Gastrocnemius medialis (tissue), 4 donors: ENCODE results near the gene MAGI1. TPM values are rescaled to one million over a fixed set of nuclear protein-coding genes. Genes with fewer than 3 reads are reported as not detected.

Source experiments
- ATAC-seq, 2 donors: fragments of 150-250 bp; one replicate each; pipeline ENCODE4 v1.9.1; 2016
- DNase-seq, 2 donors: peaks; one replicate each; pipeline ENCODE4 v3.0.0-alpha.2; 2019
- H3K27ac ChIP-seq, 4 donors: fragments of 200-600 bp; sonication (generic); 1 replicate in 1 of 4; 2 replicates in 3 of 4; pipeline ENCODE4 v1.5.1; 2016 to 2018; ENCODE audit warnings: mild to moderate bottlenecking in 2 of 4, moderate library complexity in 1 of 4
- H3K27me3 ChIP-seq, 3 donors: fragments of 200-600 bp; sonication (generic) in 2 of 3; 1 replicate in 1 of 3; 2 replicates in 2 of 3; pipeline versions ENCODE4 v1.5.1 to v1.6.0; 2016 to 2019; ENCODE audit warnings: mild to moderate bottlenecking in 1 of 3, moderate library complexity in 1 of 3
- H3K36me3 ChIP-seq, 2 donors: fragments of 200-600 bp; sonication (generic) in 1 of 2; one replicate each; pipeline ENCODE4 v1.5.1; 2017 to 2018
- H3K4me1 ChIP-seq, 2 donors: fragments of 200-600 bp; sonication (generic) in 1 of 2; one replicate each; pipeline ENCODE4 v1.5.1; 2016 to 2017; ENCODE audit warnings: mild to moderate bottlenecking in 2 of 2
- H3K4me3 ChIP-seq, 4 donors: fragments of 200-600 bp; sonication (generic) in 3 of 4; 1 replicate in 1 of 4; 2 replicates in 3 of 4; pipeline ENCODE4 v1.5.1; 2016 to 2019; ENCODE audit warnings: mild to moderate bottlenecking in 2 of 4
- H3K9me3 ChIP-seq, 3 donors: fragments of 200-600 bp; sonication (generic) in 2 of 3; 1 replicate in 1 of 3; 2 replicates in 2 of 3; pipeline ENCODE4 v1.5.1; 2016 to 2019
- CTCF ChIP-seq, 5 experiments: fragments of 450-650 bp in 3 of 5; fragments of 200-600 bp in 2 of 5; sonication (generic) in 2 of 5; IDR thresholded peaks in 4 of 5; conservative IDR thresholded peaks in 1 of 5; 1 replicate in 4 of 5; 2 replicates in 1 of 5; pipeline ENCODE4 v1.5.1; 2016 to 2019; ENCODE audit warnings: antibody characterized with exemption in 5 of 5, mild to moderate bottlenecking in 3 of 5, moderate library complexity in 3 of 5
- POLR2A ChIP-seq, 2 donors: fragments of 450-650 bp; IDR thresholded peaks; one replicate each; pipeline ENCODE4 v1.6.1; 2017; ENCODE audit warnings: antibody characterized with exemption in 2 of 2, mild to moderate bottlenecking in 2 of 2, moderate library complexity in 2 of 2
- in situ Hi-C, 4 donors: fragments of 200-750 bp; cut with MboI; loops; one replicate each; pipeline versions ENCODE4 v1.15.0 to v1.8.0; 2017; ENCODE audit warnings: low sequenced_read_pairs in 4 of 4
- intact Hi-C: fragments of 100-400 bp; cut with DNase I; formaldehyde crosslinking; loops from one replicate; pipeline ENCODE4 v1.15.1; 2023; ENCODE audit warnings: low total_unique reads
- total RNA-seq, 4 donors: library from RNA; depleted of rRNA; stranded (reverse); fragments of >200 nt; gene quantifications; one replicate each; pipeline versions ENCODE4 v1.1.0 to v1.2.3, GENCODE V29; 2016

MAGI1 gene
- total RNA-seq, 4 donors from 2014 or later, result 2.6 to 7.5 (median 3.9) TPM

GRCh38 chr3:65556934-65557577, 481.7 kb downstream of the MAGI1 start:
- Histone ChIP-seq H3K27me3 (no peaks in the 10 kb centered on the region), H3K27ac (no peak overlapping the region), H3K36me3 (no peaks in the 10 kb centered on the region), H3K4me3 (no peak overlapping the region), H3K4me1 (peaks cover 0 to 6% of the 10 kb centered on the region in 2 donors), H3K9me3 (no peaks in the 10 kb centered on the region)
- in situ Hi-C loops, result no loop called here
- TF ChIP-seq CTCF (IDR thresholded peaks at IDR 0.05 in 4 of 5, conservative IDR thresholded peaks at IDR 0.05 in 1 of 5) (no peak), POLR2A (IDR thresholded peaks at IDR 0.05) (no peak)
- ATAC-seq (no peak), DNase-seq (no peak)
- intact Hi-C loops, result no loop called here

- Histone ChIP-seq H3K4me3 (no peak overlapping the region), H3K36me3 (no peaks in the 10 kb centered on the region), H3K27me3 (no peaks in the 10 kb centered on the region), H3K9me3 (no peaks in the 10 kb centered on the region), H3K27ac (no peak overlapping the region), H3K4me1 (peaks cover 9 to 13% of the 10 kb centered on the region in 2 donors)
- in situ Hi-C loops (no loop called here), intact Hi-C loops (no loop called here)
- ATAC-seq (no peak), DNase-seq (no peak)
- TF ChIP-seq POLR2A (IDR thresholded peaks at IDR 0.05), result no peak
- no peak for TF ChIP-seq CTCF (IDR thresholded peaks at IDR 0.05 in 4 of 5, conservative IDR thresholded peaks at IDR 0.05 in 1 of 5)
Observed at GRCh38 chr3:65552434-65552833, 486.3 kb downstream of the MAGI1 start.

- Histone ChIP-seq H3K27ac (no peak overlapping the region), H3K4me3 (no peak overlapping the region), H3K27me3 (no peaks in the 10 kb centered on the region), H3K4me1 (peaks cover 9 to 12% of the 10 kb centered on the region in 2 donors), H3K9me3 (no peaks in the 10 kb centered on the region), H3K36me3 (no peaks in the 10 kb centered on the region)
- in situ Hi-C loops (no loop called here), intact Hi-C loops (no loop called here)
- ATAC-seq (no peak), DNase-seq (no peak)
- TF ChIP-seq POLR2A (IDR thresholded peaks at IDR 0.05), result no peak
Observed at GRCh38 chr3:65551945-65552344, 486.8 kb downstream of the MAGI1 start.

- no peak for DNase-seq
- Histone ChIP-seq H3K36me3 (no peaks in the 10 kb centered on the region), H3K27ac (no peak overlapping the region), H3K27me3 (no peaks in the 10 kb centered on the region), H3K4me1 (peaks cover 7 to 9% of the 10 kb centered on the region in 2 donors), H3K4me3 (no peak overlapping the region), H3K9me3 (no peaks in the 10 kb centered on the region)
- TF ChIP-seq POLR2A (IDR thresholded peaks at IDR 0.05) (no peak), CTCF (IDR thresholded peaks at IDR 0.05 in 4 of 5, conservative IDR thresholded peaks at IDR 0.05 in 1 of 5) (no peak)
- in situ Hi-C loops (no loop called here), intact Hi-C loops (no loop called here)
- no peak for ATAC-seq
Observed at GRCh38 chr3:65550137-65550536, 488.6 kb downstream of the MAGI1 start.

GRCh38 chr3:65549626-65549959, 489.1 kb downstream of the MAGI1 start:
- intact Hi-C loops, result no loop called here
- TF ChIP-seq POLR2A (IDR thresholded peaks at IDR 0.05) (no peak), CTCF (IDR thresholded peaks at IDR 0.05 in 4 of 5, conservative IDR thresholded peaks at IDR 0.05 in 1 of 5) (no peak)
- Histone ChIP-seq H3K36me3 (no peaks in the 10 kb centered on the region), H3K9me3 (no peaks in the 10 kb centered on the region), H3K4me3 (peak overlapping the region; percentile 64 to 78 (median 70)), H3K4me1 (peaks cover 7 to 9% of the 10 kb centered on the region in 2 donors), H3K27ac (peak overlapping the region in 2 of 4 donors; percentile 19 to 32), H3K27me3 (no peaks in the 10 kb centered on the region)
- ATAC-seq (peak in 1 of 2 donors; percentile 7), DNase-seq (no peak)
- in situ Hi-C loops, result no loop called here
